Measurements from ENCODE around the gene MXD3.

Gene MXD3

DNA sequence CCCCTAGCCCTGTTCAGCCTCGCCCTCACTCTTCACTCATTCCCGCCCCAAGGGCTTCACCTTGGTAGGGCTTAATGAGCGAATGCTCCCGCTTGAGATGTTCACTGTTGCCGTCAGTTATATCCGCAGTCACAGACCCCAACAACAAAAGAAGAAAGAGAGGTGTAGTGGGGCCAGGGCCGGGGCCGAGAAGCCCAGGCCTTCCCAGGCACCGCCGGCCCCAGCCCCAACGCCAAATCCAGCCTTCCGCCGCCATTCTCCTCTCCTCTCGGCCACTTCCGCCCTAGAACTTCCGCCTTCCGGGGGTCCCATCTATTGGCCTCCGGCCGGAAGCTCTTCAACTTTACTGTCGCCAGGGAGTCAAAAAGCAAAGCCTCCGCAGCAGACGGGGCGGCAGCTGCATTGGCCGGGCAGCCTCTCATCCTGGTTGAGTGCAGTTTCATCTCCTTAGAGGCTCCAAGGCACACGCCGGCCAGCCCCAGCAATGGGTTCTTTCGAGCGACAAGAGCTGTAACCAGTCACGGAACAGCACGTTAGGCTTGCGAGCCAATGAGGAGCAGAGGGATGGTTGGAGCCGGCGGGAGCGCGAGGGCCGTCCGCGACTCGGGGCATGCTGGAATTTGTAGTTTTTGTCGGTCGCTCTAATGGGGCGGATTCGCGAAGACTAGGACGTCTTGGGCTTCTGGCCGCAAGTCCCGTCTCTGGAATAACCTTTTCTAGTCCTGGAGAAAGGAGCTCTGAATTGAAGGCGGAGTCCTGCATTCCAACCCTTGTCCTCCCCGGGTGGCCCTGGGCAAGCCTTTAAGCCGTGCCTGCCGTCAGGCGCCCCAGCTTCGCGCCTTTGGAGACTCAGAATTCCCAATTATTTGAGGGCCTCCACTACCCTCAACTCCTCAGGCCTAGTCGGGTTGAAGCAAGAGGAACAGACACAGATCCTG is 40.0 kb upstream of the MXD3 start, which contains the start of gene LMAN2:
Gene LMAN2 (minus strand): TSS at position 277 of the 938 bp plus-strand sequence. CDS start 21 bp downstream, at position 256.
- DNase-seq (ENCODE audit: low read depth) = peak; percentile 90
- TF ChIP-seq, protein P1, sequence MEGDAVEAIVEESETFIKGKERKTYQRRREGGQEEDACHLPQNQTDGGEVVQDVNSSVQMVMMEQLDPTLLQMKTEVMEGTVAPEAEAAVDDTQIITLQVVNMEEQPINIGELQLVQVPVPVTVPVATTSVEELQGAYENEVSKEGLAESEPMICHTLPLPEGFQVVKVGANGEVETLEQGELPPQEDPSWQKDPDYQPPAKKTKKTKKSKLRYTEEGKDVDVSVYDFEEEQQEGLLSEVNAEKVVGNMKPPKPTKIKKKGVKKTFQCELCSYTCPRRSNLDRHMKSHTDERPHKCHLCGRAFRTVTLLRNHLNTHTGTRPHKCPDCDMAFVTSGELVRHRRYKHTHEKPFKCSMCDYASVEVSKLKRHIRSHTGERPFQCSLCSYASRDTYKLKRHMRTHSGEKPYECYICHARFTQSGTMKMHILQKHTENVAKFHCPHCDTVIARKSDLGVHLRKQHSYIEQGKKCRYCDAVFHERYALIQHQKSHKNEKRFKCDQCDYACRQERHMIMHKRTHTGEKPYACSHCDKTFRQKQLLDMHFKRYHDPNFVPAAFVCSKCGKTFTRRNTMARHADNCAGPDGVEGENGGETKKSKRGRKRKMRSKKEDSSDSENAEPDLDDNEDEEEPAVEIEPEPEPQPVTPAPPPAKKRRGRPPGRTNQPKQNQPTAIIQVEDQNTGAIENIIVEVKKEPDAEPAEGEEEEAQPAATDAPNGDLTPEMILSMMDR (IDR thresholded peaks at IDR 0.05; ENCODE audit: low read depth, low read length, missing control alignments) = no peak
- H3K4me3 ChIP-seq (ENCODE audit: low read depth, low read length) = peak within 1 kb of the TSS; percentile 97

DNA sequence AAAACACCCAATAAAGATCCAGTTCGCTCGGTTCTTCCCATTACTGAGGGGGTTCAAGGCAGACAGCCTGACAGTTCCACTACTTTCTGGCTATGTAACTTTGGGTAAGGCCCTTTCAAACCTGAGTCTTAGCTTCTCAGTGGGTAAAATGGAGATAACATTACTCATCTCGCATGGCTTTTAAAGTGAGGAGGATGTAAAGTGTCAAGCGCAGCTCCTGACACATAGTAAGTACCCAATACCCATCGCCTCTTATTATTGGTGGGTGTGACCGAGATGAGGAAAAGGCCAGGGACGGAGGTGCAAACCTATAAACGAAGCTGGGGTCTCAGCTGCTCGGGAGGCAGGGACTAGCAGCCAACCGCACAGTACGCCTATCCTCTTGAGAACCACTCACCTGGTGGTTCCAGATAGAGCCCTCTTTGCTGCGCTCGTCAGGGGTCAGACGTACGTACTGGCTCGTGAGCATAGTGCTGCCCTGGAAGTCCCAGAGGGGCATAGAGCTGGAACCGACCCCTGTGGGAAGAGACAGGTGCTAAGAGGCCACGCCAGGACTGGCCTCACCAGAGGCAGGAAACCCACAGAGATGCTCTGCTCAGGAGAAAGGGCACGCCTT is 39.2 kb upstream of the MXD3 start:
- peak overlapping the region; percentile 97 for H3K4me3 ChIP-seq (ENCODE audit: low read depth, low read length)
- DNase-seq (ENCODE audit: low read depth) = no peak
- TF ChIP-seq, protein P1 (IDR thresholded peaks at IDR 0.05; ENCODE audit: low read depth, low read length, missing control alignments) = no peak

DNA sequence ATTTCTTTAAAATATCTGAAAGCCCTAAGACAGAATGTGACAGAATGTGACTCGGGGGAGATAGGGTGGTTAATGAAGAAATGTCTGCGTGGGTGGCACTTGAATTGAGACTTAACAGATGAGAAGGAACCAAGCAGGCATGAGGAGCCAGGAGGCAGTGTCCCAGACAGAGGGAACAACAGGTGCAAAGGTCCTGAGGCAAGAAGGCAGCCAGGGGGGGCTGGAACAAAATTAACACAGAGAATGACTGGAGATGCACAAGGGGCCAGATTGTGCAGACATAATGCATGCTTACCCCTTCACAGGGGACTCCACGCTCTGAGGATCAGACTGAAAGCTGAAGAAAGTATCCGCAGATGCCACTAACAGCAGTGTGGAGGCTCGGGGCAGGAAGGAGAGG is 38.1 kb upstream of the MXD3 start:
- TF ChIP-seq, protein P1 (IDR thresholded peaks at IDR 0.05; ENCODE audit: low read depth, low read length, missing control alignments) = no peak
- DNase-seq (ENCODE audit: low read depth) = no peak
- peak overlapping the region; percentile 97 for H3K4me3 ChIP-seq (ENCODE audit: low read depth, low read length)

DNA sequence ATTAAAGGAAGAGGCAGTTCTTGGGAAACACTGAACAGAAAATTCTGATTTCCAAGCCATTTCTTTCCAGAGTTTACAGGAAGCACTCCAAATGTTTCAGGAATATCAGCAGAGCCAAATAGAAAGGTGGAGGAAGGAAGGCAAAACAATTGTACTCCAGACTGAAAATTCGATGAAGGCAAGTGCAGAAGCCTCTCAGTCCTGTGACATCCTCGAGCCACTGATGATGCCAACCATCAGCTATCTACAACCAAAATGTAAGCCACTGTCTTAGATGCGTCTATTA is 37.6 kb upstream of the MXD3 start:
- DNase-seq (ENCODE audit: low read depth) = no peak
- H3K4me3 ChIP-seq (ENCODE audit: low read depth, low read length) = no peak overlapping the region; the same call in 1 of the 2 replicates
- TF ChIP-seq, protein P1 (IDR thresholded peaks at IDR 0.05; ENCODE audit: low read depth, low read length, missing control alignments) = no peak

DNA sequence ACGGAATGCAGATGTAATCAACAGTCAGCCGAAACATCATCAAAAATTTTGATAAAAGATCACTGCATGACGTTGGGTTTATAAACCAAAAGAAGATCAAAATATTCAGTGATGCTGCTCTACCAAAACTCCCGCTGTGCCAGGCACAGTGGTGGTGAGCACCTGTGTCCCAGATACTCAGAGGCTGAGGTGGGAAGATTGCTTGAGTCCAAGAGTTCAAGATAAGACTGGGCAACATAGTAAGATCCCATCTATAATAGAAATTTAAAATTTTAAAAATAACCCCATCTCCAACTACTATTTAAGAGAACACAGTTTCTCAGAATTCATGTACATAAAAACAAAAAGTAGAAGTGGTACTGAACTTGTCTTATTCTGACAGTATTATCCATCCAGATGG is 36.0 kb upstream of the MXD3 start:
- H3K4me3 ChIP-seq (ENCODE audit: low read depth, low read length) = no peak overlapping the region
- no peak for DNase-seq (ENCODE audit: low read depth)
- TF ChIP-seq, protein P1 (IDR thresholded peaks at IDR 0.05; ENCODE audit: low read depth, low read length, missing control alignments) = no peak

DNA sequence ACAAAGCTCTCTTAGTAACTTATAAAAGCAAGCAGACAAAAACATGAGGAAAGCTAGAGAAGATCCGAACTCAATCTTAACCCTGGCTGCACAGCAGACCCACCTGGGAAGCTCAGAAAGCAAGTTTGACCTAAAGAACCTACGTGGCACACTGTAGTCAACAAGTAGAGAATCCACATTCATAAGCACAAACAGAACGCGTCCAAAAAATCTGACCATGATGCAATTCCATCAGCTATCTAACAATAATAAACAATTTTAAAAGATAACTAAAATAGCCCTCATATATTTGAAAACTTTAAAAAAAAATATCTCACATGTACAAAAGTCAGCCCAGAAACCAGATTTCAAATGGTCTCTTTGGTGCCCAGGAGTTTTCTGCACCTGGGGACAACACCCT is 35.1 kb upstream of the MXD3 start:
- H3K4me3 ChIP-seq (ENCODE audit: low read depth, low read length) = no peak overlapping the region
- no peak for DNase-seq (ENCODE audit: low read depth)
- TF ChIP-seq, protein P1 (IDR thresholded peaks at IDR 0.05; ENCODE audit: low read depth, low read length, missing control alignments) = no peak
